HuH-7.5 (cell line): ENCODE results near the gene TBXAS1.
A peak's percentile ranks its signal among the peaks of the same experiment; 100 is the strongest.

ENCODE experiments used
- DNase-seq: peaks from one replicate; pipeline ENCODE4 v3.0.0; 2011; ENCODE audit warnings: low spot score

The TBXAS1 gene

DNA sequence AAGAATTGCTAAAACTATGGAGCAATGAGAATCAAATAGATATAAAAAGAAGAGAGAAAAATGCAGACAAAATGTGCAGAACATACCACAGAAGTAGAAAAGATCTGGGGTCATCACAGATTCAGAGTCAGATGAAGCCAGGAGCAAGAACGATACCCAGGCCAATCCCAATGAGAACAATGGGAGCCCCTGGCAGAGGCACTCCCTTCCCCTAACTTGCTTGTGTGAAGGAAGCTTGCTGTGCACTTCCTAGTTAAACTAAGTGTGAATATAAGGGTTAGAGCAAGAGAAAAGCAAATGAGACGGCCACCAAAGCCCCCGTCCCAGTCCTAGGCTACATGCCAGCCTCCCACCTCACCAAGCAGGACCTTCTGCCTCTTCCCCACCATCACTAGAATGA, 221.0 kb downstream of the TBXAS1 start:
- no peak for DNase-seq

DNA sequence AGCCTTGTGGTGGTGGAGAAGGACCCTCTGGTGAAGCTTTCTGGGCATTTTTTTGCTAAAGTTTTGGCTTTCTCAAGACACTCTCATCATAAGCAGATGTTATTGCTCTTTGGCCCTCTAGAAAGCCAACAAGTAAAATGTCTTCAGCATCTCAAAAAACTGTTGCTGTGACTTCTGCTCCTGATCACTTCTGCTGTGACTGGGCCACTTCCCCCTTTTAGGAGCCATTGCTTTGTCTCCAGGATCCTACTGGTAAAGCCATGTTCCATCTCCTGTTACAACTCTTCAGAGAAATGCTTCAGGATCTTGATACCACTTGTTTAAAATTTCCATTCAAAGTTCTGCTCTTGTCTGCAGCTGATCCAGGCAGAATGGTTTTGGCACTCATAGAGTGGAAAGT, 222.8 kb downstream of the TBXAS1 start:
- DNase-seq: no peak

DNA sequence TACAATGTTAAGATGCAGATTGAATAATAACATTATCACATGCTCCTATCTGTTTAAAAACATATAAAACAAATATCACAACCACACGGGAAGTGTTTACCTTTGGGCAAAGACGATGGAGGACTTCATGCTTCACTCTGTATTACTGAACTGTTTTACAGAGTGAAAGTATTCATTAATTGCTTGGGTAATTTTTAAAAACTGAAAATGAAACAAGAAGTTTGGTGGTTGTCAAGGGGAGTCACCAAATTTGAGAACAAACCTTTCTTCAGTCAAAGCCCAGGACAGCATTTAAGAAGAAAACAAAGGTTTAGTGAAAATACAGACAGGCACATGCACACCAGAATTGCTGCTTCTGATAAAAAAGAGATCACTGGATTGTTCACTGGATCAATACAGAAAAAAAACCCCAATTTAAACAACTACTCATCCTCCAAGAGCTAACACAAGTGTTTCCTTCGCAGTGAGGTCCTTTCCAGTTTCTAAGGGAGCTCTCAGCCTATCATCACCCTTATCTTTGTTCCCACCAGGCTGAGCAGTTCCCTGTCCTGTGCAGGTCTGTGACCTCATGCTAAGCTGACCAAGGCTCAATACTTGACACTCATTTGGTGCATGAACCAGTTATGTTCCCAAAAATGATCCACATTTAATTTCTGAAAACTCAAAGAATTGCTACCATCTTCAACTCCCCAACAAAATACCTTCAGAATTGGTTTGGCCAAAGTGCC, 224.9 kb downstream of the TBXAS1 start:
- no peak for DNase-seq

- DNase-seq: no peak
Observed at GRCh38 chr7:140054751-140055150, 225.7 kb downstream of the TBXAS1 start.

GRCh38 chr7:140055833-140056232, 226.8 kb downstream of the TBXAS1 start:
- DNase-seq: no peak

DNA sequence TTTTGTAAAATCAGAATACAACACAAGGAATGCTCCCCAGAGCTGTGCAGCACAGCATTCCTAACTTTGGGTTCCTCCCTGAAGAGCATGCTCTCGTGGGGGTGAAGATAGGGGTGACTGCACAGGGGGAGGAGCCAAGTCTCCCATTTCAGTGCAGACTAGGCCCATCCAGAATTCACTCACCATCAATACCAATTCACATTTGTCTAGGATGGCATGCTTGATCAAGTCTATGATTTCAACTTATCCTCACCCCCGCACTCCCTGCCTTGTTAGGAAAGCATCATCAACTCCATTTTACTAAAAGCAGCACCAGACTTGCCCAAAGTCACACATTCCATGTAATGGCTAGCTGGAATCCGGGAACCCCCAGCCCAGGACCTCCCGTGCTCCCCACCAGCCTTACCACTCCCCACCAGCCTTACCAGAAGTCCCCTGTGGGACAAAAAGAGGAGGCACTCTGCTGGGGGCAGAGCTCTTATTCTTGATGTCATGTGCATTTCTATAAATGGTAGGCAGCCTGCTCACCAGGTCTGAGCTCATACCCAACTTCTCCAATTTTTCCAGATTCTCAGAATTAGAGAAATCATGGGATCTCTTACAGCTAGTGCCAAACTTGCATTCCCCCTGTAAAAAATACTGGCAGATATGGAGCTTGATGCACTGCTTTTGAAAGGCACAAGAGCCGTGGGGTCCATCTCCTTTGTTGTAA, 227.5 kb downstream of the TBXAS1 start:
- no peak for DNase-seq

- no peak for DNase-seq
Observed at GRCh38 chr7:140057143-140057535, 228.1 kb downstream of the TBXAS1 start.

DNA sequence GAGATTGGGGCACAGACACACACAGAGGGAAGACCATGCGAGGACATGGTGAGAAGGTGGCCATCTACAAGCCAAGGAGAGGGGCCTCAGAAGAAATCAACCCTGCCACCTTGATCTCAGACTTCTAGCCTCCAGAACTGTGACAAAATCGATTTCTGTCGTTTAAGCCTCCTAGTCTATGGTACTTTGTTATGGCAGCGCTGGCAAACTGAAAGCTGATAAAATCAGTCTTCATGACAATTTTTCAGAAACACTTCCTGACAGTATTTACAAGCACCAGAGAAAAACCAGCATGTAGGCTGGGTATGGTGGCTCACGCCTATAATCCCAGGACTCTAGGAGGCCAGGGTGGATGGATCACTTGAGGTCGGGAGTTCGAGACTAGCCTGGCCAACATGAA, 229.5 kb downstream of the TBXAS1 start:
- no peak for DNase-seq

GRCh38 chr7:140059273-140060242, 230.5 kb downstream of the TBXAS1 start:
- DNase-seq: no peak

- DNase-seq: no peak
Observed at GRCh38 chr7:140060243-140060630, 231.2 kb downstream of the TBXAS1 start.

GRCh38 chr7:140060788-140061606, 231.9 kb downstream of the TBXAS1 start:
- DNase-seq: no peak

DNA sequence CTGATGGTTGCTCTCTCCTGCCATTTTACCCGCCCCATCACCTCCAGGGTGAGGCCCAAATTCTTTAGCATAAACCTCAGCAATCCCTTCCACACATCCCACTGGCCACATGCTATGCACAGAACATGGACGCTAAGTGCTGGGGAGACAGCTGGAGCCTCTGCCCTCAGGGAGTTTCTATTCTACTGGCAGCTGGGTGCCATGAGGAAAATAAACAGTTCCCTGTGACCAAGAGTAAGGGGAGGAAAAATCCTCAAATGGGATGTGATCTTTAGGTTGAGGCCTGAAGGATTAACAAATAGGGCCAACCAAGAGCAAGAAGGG, 232.5 kb downstream of the TBXAS1 start:
- DNase-seq: no peak

- no peak for DNase-seq
Observed at GRCh38 chr7:140062118-140062527, 233.1 kb downstream of the TBXAS1 start.

GRCh38 chr7:140062528-140063299, 233.7 kb downstream of the TBXAS1 start, which contains the start of gene PARP12:
TSS of gene PARP12 (minus strand) at chr7:140062951. CDS start at chr7:140062847, 104 bp downstream.
- DNase-seq: peak; percentile 62

DNA sequence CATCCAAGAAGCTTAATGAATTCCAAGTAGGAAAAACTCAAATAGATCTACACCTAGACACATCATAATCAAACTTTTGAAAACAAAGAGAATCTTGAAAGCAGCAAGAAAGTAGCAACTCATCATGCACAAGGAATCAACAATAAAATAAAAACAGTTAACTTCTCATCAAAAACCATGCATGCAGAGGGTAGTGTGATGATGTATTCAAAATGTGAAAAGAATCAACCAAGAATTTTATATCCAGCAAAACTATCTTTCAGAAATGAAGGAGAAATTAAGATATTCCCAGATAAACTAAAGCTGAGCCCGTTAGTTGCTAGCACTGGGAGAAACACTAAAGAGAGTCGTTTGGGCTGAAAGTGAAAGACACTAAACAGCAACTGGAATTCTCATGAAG, 238.0 kb downstream of the TBXAS1 start:
- DNase-seq: no peak

DNA sequence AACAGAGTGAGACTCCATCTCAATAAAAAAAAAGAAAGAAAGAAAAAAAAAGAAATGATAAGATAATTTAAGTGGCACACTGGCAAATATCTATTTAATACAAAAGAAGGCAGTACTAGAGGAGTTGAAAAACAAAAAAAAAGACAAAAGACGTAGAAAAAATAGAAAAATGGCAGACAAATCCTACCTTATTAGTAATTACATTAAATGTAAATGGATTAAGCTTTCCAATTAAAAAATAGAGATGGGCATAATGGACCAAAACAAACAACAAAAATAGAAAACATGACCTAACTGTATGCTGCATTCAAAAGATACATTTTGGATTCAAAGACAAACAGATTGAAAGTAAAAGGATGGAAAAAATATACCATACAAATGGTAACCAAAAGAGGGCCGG, 239.0 kb downstream of the TBXAS1 start:
- no peak for DNase-seq

- DNase-seq: no peak
Observed at GRCh38 chr7:140069298-140069949, 240.4 kb downstream of the TBXAS1 start.
